NCI-H187 (cell line): ENCODE measurements around the gene ZNF431.
"Not testable (repeated sequence)": the region's sequence is repeated elsewhere in the genome, so short reads cannot be mapped to it uniquely, and the experiment has no call there.

Experiments used
- DNase-seq, 2 experiments: peaks; one replicate each; lab custom pipeline; 2025; lab: John Stamatoyannopoulos, UW

The ZNF431 gene

GRCh38 chr19:21147540-21147939 lies 5.7 kb downstream of the ZNF431 start:
- DNase-seq: no peak

DNA sequence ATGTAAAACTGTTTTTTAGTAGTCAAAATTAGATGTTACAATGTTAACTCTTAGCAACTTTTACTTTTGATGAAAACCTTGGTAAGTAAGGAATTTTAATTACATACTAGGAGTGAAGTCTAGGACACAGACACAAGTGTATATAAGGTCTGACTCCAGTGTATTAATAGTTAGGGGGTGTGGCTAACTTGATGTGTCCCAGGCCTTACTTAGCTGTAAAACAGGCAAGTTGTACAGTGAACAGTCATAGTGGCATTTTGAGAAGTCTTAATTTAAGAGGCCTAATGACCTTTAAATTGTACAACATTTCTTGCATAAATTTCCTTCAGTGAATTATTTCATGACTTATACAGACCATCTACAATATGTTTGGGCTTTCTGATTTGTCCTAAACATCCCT lies 6.8 kb downstream of the ZNF431 start:
- no peak for DNase-seq

DNA sequence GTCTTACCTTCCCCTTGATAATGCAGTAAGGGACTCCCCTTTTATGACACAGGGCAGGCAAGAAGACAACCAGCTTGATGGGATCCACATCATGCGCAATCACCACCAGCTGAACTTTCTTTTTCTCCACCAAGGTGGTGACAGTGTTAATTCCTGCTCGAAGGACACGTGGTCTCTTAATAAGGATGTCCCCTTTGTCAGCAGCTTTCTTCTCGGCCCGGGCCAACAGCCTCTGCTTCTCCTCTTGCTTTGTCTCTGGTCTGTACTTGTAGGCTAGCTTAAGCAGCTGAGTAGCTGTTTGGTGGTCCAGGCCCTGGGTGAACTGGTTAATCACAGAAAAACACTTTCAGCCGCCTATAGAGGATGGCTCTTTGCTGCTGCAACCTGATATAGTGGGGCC lies 8.0 kb downstream of the ZNF431 start:
- DNase-seq: no peak

- DNase-seq: no peak
These were observed 9.6 kb downstream of the ZNF431 start for GRCh38 chr19:21151460-21151859.

- no peak for DNase-seq
These were observed 16.8 kb downstream of the ZNF431 start for GRCh38 chr19:21158523-21159135.

DNA sequence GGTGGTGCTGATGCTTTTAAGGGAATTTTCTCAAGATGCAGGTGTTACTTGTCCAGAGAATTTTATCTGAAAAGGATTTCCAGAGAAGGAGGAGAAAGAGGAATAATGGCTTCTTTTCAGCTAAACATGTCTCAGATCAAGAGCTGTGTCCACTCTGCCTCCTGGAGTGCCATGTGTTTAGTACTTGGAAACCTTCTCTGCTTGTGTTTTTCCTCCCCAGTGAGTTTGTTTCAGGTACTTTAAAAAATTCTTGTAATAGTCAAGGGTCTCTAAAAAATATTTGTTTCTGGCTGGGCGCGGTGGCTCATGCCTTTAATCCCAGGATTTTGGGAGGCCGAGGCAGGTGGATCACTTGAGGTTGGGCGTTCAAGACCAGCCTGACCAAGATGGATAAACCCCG lies 22.7 kb downstream of the ZNF431 start:
- DNase-seq: no peak

DNA sequence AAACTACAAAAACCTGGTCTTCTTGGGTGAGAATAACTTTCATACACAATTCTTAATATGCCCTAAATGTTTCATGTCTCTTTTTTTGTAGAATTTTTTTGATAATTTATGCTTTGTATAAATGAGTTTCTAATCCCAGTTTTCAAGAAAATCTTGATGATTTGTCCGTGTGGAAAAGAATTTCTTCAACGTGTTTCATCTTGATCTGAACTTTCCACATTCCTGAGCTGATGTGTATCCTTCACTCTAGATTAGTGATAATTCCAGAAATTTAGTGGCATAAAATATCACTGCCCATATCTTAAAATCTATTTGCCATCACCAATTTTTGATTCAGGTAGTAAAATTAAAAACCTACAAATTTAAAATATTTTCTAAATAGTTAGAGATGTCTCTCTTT lies 24.6 kb downstream of the ZNF431 start:
- no peak for DNase-seq

DNA sequence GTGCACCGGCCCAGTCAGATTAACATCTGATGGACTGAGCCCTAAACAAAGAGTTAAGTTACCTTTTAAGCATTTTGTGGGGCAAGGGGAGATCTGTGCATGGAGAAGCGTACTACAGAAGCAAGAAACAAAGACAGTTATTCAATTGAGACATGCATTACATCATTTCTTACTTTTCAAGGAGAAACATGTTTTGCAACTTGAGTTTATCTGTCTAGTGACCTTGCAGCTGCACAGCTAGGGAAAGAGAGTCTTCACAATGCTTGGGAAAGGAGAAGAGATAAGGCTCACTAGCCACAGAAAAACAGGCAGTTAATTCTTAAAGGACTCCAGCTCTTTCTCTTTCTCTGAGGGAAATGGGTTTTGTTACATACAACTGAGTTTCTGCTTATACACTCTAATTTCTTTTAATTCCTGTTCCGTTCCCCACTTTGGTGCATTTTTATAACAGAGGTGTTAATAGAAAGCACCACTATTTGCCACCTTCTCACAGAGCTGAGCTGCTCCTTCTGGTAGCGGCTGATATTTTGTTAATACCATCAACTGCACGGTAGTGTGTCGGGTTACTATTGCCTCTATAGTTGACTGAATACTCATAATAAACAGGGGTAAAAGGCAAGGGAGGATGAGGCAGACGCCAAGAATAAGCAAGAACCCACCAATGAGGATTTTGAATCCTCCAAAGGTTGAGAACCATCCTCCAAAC lies 55.9 kb downstream of the ZNF431 start:
- DNase-seq: no peak

DNA sequence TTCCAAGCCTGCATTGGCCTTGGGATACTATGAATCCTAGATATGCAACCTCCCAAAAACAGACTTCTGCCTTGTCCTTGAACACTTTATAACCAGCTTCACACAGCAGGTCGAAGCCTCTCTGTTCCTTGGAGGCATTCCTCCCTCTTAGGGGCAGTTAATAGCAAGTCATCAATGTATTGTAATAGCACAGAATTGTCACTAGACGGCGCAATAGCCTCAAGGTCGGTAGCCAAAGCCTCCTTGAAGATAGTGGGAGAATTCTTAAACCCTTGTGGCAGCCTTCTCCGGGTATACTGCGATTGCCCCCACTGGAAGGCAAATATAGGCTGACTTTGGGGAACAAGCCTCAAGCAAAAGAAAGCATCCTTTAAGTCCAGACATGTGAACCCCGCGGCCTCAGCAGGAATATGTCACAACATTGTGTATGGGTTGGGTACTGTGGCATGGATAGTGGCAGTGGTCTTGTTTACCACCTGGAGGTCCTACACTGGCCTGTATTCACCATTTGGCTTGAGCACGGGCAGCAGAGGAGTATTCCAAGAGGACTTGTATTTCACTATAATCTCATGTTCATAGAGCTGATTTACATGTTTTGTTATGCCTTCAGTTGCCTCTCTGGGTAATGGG lies 61.1 kb downstream of the ZNF431 start:
- DNase-seq: no peak

GRCh38 chr19:21210037-21210621 lies 68.3 kb downstream of the ZNF431 start:
- no peak for DNase-seq

- DNase-seq: no peak
These were observed 79.9 kb downstream of the ZNF431 start for GRCh38 chr19:21221693-21222092.

DNA sequence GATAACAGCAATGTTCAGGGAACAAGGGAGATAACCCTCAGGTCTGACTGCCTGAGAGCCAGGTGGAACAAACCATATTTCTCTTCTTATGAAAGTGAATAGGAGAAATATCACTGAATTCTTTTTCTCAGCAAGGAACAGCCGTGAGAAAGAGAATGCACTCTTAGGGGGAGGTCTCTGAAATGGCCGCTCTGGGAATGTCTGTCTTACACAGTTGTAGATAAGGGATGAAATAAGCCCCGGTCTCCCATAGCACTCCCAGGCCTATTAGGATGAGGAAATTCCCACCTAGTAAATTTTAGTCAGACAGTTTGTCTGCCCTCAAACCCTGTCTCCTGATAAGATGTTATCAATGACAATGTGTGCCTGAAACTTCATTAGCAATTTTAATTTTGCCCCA lies 88.1 kb downstream of the ZNF431 start:
- DNase-seq: not testable (repeated sequence)

DNA sequence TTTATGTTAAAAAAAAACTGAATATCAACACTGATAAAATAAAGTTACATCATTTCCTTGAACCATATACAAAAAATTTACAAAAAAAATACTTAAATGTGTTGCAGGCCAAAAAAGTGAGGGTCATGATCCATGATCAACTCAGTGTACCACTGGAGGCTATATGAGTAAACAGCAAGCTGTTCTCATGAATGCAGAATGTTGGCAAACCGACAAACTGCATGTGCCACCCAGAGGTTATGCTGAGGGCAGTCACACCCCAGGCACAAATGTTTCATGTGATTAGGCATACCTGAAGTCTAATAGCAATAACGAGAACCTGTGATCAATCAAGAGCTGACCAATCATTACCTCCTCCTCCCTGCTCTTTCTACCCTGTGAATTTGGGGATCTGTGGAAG lies 91.9 kb downstream of the ZNF431 start:
- DNase-seq: no peak

- not testable (repeated sequence) for DNase-seq
These were observed 94.9 kb downstream of the ZNF431 start for GRCh38 chr19:21236751-21237150.

- DNase-seq: no peak
These were observed 96.8 kb downstream of the ZNF431 start for GRCh38 chr19:21238670-21239069.
